Osteoblast (primary cell): ENCODE measurements around the gene LHFPL3. TPM values are rescaled to one million over a fixed set of nuclear protein-coding genes. Genes with fewer than 3 reads are reported as not detected.

Experiments used
- DNase-seq: peaks from one replicate; pipeline ENCODE4 v3.0.0; 2011; ENCODE audit warnings: low spot score, mixed read lengths; ENCODE audit not compliant: insufficient read length; ENCODE audit errors: missing footprints
- H2AFZ ChIP-seq: 2 replicates; pipeline ENCODE4 v1.6.0; 2011; ENCODE audit warnings: mild to moderate bottlenecking, low read length
- H3K27ac ChIP-seq: 2 replicates; pipeline ENCODE4 v1.5.1; 2011; ENCODE audit warnings: mild to moderate bottlenecking, low read depth, low read length, moderate library complexity
- H3K27me3 ChIP-seq: 2 replicates; pipeline ENCODE4 v1.6.0; 2012; ENCODE audit warnings: mild to moderate bottlenecking, control low read depth, inconsistent platforms, low read length, moderate library complexity; ENCODE audit not compliant: insufficient read depth
- H3K36me3 ChIP-seq: 2 replicates; pipeline ENCODE4 v1.5.1; 2011; ENCODE audit warnings: mild to moderate bottlenecking, low read length, control low read depth, moderate library complexity; ENCODE audit not compliant: insufficient read depth
- H3K4me1 ChIP-seq: 2 replicates; pipeline ENCODE4 v1.5.1; 2011; ENCODE audit warnings: mild to moderate bottlenecking, low read length, control low read depth, moderate library complexity; ENCODE audit not compliant: insufficient read depth
- H3K4me2 ChIP-seq: 2 replicates; pipeline ENCODE4 v1.6.0; 2011; ENCODE audit warnings: mild to moderate bottlenecking, low read length; ENCODE audit not compliant: insufficient read depth
- H3K4me3 ChIP-seq: fragments of 200-600 bp; sonication (generic); 3 replicates; pipeline ENCODE4 v1.5.1; 2012; ENCODE audit warnings: mild to moderate bottlenecking, low read length, inconsistent platforms; ENCODE audit not compliant: insufficient read depth
- H3K79me2 ChIP-seq: 2 replicates; pipeline ENCODE4 v1.6.0; 2012; ENCODE audit warnings: mild to moderate bottlenecking, low read length, control low read depth, inconsistent platforms; ENCODE audit not compliant: insufficient read depth
- H3K9me3 ChIP-seq: 2 replicates; pipeline ENCODE4 v1.5.1; 2011; ENCODE audit warnings: low read depth, low read length, control low read depth
- H4K20me1 ChIP-seq: 2 replicates; pipeline ENCODE4 v1.6.0; 2012; ENCODE audit warnings: mild to moderate bottlenecking, low read length, control low read depth; ENCODE audit not compliant: insufficient read depth
- total RNA-seq: library from RNA; depleted of rRNA; stranded (reverse); fragments of >200 nt; gene quantifications from 2 replicates; pipeline ENCODE4 v1.2.3, GENCODE V29; 2012
- TF ChIP-seq, protein P1 (sequence below): IDR thresholded peaks from 2 replicates; pipeline ENCODE4 v1.5.1; 2011; ENCODE audit warnings: mild to moderate bottlenecking, low read depth, low read length, moderate library complexity; ENCODE audit errors: extremely low read depth

The LHFPL3 gene
- total RNA-seq, 1 donor, result not detected

DNA sequence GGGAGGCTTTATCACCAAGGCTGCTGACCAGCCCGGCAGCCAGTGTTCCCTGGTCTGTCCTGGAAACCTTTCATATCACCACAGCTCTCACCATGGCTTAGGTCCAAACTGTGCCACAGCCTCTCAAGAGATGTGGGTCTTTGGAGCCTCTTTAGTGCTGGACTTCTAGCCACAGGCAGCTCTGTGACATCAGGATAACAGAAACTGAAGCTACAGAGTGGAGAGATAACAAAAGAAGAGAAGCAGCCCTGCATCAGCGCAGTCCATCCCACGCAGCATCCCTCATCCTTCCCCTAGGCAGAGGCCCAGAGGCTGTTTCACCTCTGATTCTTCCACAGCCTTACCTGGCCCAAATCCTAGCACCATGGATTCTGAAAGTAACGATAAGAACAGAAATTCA, 497.7 kb downstream of the LHFPL3 start:
- Histone ChIP-seq H4K20me1 (no peaks in the 10 kb centered on the region), H3K36me3 (no peaks in the 10 kb centered on the region), H3K9me3 (no peaks in the 10 kb centered on the region), H3K4me3 (no peak overlapping the region), H3K27me3 (no peaks in the 10 kb centered on the region), H3K4me2 (no peak overlapping the region), H3K27ac (no peak overlapping the region), H3K79me2 (no peaks in the 10 kb centered on the region), H3K4me1 (no peaks in the 10 kb centered on the region), H2AFZ (no peak overlapping the region)
- TF ChIP-seq, protein P1, sequence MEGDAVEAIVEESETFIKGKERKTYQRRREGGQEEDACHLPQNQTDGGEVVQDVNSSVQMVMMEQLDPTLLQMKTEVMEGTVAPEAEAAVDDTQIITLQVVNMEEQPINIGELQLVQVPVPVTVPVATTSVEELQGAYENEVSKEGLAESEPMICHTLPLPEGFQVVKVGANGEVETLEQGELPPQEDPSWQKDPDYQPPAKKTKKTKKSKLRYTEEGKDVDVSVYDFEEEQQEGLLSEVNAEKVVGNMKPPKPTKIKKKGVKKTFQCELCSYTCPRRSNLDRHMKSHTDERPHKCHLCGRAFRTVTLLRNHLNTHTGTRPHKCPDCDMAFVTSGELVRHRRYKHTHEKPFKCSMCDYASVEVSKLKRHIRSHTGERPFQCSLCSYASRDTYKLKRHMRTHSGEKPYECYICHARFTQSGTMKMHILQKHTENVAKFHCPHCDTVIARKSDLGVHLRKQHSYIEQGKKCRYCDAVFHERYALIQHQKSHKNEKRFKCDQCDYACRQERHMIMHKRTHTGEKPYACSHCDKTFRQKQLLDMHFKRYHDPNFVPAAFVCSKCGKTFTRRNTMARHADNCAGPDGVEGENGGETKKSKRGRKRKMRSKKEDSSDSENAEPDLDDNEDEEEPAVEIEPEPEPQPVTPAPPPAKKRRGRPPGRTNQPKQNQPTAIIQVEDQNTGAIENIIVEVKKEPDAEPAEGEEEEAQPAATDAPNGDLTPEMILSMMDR, result no peak
- peak; percentile 8 for DNase-seq

DNA sequence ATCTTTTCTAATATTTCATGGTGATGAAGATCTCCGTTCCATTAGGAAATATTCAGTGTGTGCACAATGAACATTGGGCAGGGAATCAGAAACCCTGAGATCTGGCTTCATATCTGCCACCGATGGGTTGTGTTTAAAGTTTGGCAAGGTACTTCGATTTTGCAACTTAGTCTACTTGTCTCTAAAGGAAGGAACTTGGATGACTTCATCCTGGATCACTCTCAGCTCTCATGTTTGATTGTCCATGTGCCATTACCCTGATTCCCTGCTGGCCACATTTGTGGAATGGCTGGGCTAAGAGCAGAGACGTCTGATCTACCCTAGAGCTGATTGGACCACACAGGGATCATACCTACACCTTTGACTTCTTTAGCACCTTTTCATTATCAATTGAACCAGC, 508.6 kb downstream of the LHFPL3 start:
- Histone ChIP-seq H3K4me1 (no peaks in the 10 kb centered on the region), H3K36me3 (no peaks in the 10 kb centered on the region), H3K4me2 (no peak overlapping the region), H3K79me2 (no peaks in the 10 kb centered on the region), H2AFZ (no peak overlapping the region), H3K27me3 (peaks cover 7% of the 10 kb centered on the region), H3K27ac (no peak overlapping the region), H3K9me3 (no peaks in the 10 kb centered on the region), H3K4me3 (no peak overlapping the region), H4K20me1 (no peaks in the 10 kb centered on the region)
- no peak for DNase-seq
- TF ChIP-seq, protein P1, result no peak

DNA sequence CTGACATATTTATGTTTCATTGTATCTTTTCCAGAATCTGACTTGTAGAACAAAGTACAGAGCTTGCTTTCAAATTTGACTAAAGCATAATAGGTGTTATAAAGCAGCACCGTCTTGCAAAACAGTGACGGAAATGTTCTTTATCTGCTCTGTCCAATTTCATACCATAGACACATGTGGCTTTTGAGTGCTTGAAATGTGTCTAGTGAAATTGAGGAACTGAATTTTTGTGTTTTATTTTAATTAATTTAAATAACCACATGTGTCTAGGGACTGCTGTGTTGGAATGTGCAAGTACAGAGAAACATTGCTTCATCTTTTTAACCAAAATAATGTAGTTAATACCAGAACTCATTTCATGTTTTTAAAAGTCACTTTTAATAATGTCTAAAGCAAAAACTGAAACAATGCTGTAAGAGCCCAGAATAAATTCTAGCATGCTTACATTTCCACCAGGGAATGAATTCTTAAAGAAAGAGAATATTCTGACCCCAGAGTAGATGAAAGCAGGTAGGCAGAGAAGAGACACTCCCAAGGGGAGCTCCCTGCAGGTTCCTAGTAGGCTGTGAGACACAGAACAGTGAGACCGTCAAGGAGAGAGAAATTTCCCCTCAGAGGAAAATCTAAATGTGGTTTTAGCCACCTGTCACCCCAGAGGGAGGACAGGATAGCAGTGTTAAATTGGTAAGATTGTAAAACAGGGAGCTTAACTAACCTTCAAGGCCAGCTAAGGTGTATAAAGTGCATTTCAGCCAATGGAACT, 510.3 kb downstream of the LHFPL3 start:
- Histone ChIP-seq H3K4me2 (no peak overlapping the region), H3K27ac (no peak overlapping the region), H3K36me3 (no peaks in the 10 kb centered on the region), H4K20me1 (no peaks in the 10 kb centered on the region), H3K4me1 (no peaks in the 10 kb centered on the region), H2AFZ (no peak overlapping the region), H3K27me3 (peaks cover 7% of the 10 kb centered on the region), H3K79me2 (no peaks in the 10 kb centered on the region), H3K4me3 (no peak overlapping the region), H3K9me3 (no peaks in the 10 kb centered on the region)
- DNase-seq, result peak; percentile 18
- TF ChIP-seq, protein P1, result no peak

DNA sequence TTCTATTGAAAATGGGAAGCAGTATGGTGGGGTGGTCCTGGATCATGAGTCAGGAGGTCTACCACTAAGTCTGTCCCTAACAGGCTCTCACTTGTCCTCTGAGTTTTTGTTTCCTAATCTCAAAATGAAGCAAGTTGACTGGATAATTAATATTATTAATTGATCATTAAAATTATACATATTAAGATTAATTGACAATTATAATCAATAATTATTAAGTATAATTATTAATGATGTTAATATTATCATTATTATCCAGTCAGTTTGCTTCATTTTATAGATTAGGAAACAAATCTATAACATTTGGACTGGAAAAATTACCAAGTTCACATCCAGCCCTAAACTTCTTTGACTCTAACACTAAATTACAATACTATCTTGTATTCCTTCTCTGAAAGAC, 511.4 kb downstream of the LHFPL3 start:
- H3K4me3 ChIP-seq, result no peak overlapping the region

More for the DNA sequence above, 511.4 kb downstream of the LHFPL3 start:
- no peaks in the 10 kb centered on the region for H3K4me1 ChIP-seq
- no peaks in the 10 kb centered on the region for H3K79me2 ChIP-seq
- TF ChIP-seq, protein P1, result no peak
- H3K36me3 ChIP-seq, result no peaks in the 10 kb centered on the region
- peaks cover 5% of the 10 kb centered on the region for H3K27me3 ChIP-seq
- H3K4me2 ChIP-seq, result no peak overlapping the region
- no peaks in the 10 kb centered on the region for H4K20me1 ChIP-seq
- DNase-seq, result no peak
- no peak overlapping the region for H2AFZ ChIP-seq
- no peaks in the 10 kb centered on the region for H3K9me3 ChIP-seq
- no peak overlapping the region for H3K27ac ChIP-seq
